Measurements from ENCODE around the gene CACNA2D3.

DNA sequence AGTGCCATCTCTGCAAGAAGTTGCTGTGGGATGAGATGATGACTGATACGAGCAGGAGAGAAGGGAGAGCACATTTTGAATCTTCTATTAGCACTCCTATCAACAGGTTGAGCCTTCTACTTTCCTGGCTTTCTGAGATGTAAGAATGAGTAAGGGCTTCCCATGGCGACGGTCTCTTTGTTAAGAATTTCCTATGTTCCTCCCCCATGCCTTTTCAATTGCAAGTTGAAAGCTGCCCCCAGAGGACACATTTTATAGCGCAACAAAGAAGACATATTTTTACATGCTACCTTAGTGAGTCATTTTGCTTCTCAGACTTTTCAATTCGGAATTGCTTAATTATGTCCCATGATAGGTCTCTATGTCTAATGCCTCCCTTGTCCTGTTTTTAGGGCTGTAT, 876.8 kb downstream of the CACNA2D3 start:
- TF ChIP-seq EZH2phosphoT487 (IDR thresholded peaks at IDR 0.05; ENCODE audit: insufficient read depth, low read depth) (no peak), EZH2 (IDR thresholded peaks at IDR 0.05; ENCODE audit: insufficient read depth, poor library complexity, severe bottlenecking) (no peak)
